T1000 (cell line): ENCODE data around the gene RHBDF2.

Source experiments
- DNase-seq: peaks from one replicate; lab custom pipeline; 2025; ENCODE audit warnings: mixed read lengths; lab: John Stamatoyannopoulos, UW

RHBDF2 gene

DNA sequence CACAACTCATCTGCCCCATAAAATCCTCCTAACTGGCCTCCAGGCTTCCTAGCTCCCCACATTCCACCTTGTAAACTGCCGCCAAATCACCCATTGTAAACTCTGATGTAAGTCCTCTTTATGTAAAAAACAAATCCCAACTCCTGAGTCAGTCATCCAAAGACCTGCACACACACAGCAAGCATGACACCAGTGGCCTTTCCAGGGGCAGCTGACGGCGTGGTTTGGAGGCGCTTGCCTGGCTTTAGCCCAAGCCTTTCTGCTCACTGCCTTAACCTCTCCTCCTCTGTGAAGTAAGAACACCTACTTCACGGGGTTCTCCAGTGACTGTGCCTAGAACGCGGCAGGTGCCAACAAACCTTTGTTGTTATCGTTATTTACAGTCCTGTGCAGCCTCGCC is 62.3 kb downstream of the RHBDF2 start:
- no peak for DNase-seq

DNA sequence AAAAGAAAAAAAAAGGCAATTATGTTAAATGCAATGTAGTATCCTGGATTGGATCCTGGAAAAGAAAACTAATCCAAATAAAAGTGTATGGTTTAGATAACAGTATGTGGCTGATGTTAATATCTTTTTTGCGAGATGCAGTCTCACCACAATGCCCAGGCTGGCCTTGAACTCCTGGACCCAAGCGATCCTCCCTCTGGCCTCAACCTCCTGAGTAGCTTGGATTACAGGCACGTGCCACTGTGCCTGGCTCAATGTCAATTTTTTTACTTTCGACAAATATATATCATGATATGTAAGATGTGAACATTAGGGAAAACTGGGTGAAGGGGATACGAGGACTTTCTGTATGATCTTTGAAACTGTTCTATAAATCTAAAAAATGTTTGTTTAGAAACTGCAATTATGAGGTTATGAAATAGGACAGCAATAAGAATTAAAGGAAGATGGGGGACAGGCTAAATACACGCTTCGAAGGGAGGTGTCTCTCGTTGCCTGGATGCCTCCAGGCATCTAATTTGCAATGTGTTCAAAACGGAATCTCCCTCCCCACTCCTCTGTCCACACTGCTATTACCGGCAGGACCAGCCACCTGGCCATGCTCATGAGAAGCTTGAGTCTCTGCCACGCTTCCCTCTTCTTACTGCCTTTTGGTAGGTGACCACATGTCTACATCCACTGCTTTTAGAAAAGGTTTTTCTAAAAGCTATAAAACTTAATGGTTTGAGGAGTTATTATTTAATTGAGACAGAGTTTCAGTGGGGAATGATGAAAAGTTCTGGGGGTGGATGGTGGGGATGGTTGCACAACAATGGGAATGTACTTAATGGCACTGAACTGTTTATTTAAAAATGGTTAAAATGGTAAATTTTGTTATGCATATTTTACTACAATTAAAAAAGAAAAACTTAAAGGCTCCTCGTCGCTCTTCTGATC is 63.5 kb downstream of the RHBDF2 start:
- no peak for DNase-seq

DNA sequence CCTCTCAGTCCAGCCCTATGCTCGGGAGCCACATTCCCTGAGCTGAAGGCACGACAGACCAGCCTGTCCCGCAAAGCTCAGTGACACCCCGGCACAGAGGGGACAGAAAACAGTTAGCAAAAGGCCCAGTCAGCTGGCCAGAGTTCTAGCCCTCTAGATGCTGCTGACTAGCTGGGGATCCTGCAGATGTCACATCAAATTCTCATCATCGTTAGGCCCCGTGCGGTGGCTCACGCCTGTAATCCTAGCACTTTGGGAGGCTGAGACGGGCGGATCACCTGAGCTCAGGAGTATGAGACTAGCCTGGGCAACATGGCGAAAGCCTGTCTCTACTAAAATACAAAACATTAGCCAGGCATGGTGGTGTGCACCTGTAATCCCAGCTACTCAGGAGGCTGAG is 65.5 kb downstream of the RHBDF2 start:
- no peak for DNase-seq

DNA sequence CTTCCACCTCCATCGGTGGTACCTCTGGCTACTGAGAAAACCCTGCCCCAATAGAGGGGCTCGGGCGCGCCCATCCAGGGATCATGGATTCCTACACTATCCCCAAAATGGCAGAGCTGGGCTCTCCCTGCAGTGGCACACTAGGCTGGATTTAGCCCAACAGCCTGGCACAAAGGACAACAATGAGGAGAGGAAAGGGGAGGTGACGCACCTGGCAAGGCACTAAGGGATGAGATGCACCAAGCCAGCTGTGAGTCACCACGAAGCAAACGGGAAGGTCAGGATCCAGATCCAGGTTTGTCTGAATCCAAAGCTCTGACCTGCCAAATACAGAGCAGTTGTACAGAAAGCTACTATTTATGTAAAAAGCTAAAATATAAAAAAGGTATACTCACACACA is 66.4 kb downstream of the RHBDF2 start:
- DNase-seq = no peak

DNA sequence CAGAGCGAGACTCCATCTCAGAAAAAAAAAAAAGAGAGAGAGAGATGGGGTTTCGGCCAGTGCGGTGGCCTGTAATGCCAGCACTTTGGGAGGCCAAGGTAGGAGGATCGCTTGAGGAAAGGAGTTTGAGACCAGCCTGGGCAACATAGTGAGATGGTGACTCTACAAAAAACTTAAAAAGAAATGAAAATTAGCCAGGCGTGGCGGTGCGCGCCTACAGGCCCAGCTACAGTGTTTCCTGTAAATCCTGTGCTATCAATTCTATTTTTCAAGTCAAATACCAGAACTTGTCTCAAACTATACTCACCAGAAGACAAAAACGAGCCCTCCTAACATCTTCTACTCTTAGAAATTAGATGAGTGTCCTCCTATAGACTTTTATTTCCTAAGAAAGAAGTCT is 67.5 kb downstream of the RHBDF2 start:
- no peak for DNase-seq

DNA sequence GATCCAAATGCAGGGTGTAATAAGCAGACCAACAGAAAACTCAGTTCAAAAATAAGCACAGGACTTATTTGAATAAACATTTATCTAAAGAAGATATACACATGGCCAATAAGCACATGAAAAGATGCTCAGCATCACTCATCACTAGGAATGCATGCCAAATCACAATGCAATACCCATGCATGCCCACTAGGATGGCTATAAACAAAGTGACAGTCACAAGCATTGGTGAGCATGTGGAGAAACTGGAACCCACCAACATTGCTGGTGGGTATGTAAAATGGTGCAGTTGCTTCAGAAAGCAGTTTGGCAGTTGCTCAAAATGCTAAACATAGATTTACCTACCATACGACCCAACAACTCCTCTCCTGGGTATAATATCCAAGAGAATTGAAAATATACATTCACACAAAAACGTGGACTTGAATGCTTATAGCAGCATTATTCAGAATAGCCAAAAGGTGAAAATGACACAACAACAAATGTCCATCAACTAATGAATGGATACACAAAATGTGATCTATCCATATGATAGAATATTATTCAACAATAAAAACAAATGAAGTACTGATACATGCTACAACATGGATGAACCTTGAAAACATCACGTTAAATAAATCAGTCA is 68.4 kb downstream of the RHBDF2 start:
- DNase-seq = no peak

DNA sequence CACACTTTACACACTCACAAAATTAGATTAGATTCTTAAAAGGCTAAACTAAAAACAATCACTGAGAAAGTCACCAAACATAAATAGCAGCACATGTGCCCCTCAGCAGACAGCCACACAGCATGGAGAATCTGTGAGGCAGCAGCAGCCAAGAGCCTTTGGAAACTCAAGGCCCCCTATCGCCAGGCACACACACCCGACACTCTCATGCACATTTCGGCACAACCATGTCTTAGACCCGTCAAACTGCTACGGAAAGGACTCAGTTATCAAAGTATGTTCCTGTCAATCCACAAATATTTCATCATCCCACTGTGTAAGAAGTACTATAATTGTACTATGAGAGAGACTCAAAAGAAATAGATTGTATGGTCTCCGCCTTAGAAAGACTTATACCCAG is 69.2 kb downstream of the RHBDF2 start:
- no peak for DNase-seq

DNA sequence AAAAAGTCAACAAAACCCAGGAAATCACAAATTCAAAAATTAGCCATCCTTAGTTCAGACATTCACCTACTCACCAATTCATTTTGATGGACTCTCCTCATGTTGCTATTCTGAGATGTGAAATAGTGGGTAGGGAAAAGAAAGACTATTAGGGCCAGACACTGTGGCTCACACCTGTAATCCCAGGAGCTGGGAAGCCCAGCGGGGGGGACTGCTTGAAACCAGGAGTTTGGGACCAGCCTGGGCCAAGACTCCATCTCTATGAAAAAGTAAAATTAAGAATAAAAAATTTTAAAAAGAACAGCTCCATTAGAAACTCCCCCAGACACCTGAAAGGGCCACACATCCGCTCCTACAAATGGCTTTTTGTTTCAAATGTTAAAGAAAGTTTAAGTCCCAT is 69.7 kb downstream of the RHBDF2 start:
- no peak for DNase-seq

DNA sequence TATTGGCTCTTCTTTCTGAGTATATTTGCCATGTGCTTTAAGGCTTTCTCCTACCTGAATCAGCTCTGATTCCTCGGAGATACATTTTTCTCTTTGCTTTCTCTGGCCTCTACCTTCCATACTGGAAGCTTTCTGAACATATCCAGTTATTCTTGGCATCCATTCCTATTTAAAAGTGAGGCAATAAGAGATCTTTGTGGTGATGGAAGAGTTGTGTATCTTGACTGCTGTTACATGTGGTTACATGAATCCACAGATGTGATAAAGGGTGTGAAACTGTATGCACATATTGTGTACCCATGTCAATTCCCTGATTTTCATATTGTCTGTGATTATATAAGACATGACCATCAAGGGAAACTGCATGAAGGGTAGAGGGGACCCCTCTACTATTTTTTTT is 72.7 kb downstream of the RHBDF2 start:
- DNase-seq = no peak

DNA sequence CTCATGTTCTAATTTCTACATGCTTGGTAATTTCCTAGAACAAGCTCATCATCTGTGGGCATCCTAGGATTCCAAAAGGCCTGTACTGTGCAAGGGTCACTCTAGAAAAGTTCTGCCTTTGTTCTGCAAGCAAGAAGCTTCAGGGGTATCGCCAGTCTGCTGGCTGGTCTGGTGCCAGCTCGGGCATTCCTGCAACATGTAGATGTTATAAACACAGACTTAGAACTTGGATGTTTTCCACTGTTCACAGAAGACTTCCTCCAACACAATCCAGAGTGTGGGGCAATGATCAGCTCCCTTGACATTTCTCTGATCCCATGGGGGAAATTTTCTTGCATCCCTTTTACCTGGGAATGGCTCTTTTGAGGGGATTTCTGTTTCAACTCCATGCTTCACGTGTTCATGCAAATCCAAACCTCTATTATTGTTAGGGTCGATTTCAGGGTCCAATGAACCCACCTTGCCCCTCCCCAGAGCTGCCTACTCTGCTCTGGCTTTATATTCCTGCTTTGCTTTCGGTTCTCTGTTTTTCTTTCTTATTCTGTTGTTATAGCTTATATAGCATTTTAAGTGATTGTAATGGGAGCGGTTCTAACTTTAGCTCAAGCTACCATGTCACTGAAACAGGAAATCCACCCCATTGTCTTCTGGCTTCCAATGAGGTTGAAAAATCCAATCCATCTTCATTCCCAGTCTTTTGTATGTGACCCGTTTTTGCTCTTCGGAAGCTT is 73.6 kb downstream of the RHBDF2 start:
- no peak for DNase-seq

DNA sequence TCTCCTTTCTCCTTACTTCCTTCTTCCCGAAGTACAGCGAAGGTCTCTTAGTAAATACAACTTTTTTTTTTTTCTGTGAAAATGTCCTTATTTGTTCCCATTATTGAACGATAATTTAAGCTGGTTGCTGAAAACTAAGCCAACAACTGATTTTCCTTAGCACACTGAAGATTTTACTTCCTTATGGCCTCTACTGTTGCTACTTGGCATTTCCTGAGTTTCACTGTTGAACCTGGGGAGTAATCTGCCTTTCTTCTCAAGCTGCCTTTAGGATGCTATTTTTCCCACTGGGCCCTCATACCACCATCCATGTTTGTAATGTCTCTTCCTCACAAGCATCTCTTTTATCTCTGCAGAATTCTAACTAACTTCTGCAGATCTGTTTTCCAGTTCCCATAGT is 74.4 kb downstream of the RHBDF2 start:
- DNase-seq = no peak

DNA sequence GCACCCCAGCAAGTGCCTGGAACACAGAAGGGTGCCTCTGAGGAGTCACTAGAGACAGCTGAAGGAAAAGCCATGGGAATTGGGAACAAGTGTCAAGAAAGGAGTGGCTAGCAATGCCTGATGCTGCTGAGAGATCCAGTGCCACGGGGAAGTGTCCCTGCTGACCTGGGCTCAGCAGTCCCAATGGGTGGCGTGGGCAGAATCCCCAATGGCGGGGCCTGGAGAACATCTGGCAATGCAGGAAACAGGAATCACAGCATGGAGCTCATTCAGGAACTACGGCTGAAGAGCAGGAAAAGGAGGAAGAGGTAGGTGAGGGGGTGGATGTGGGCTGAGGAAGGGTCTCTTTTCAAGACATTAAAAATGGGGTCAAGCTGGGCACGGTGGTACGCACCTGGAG is 78.4 kb downstream of the RHBDF2 start:
- DNase-seq = no peak

DNA sequence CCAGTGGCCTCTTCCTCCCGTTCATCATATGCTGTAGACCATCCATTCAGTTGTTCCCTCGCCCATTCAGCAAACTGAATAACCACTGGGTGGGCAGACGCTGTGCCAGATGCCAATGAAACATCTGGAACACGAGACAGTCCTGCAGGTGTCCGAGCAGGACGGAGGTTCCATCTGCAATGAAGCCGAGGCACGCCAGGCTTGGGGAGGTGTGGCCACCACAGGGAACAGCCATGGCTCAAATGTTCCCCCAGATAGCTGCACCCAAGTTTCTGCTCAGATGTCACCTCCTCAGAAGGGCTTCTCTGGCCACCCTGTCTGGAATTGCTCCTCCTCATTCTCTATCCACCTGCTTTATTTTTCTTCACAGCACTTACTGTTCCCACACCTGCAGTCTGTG is 78.8 kb downstream of the RHBDF2 start:
- DNase-seq = no peak

DNA sequence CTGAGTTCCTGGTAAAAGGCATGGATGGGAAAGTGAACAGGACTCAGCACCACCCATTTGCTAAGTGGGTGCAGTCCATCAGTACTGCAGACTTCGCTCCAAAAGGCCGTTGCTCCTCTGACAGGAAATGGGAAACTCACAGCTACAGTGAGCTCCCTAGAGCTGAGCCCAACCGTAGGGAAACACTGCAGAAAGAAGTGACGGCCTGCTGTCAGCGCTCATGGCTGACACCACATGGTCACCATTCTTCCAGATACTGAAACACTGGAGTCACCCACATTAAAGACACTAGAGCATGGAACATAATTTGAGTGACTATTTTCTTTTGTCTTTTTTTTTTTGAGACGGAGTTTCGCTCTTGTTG is 80.2 kb downstream of the RHBDF2 start:
- no peak for DNase-seq
